Brain microvascular endothelial cell (primary cell): ENCODE measurements around the gene RUNX3.
A peak's percentile ranks its signal among the peaks of the same experiment; 100 is the strongest.

Experiments
- DNase-seq: peaks from one replicate; pipeline ENCODE4 v3.0.0-alpha.2; 2020
- H3K27ac ChIP-seq: fragments of 250-450 bp; sonication (Bioruptor Pico); 2 replicates; pipeline ENCODE4 v1.5.1; 2020; ENCODE audit warnings: mild to moderate bottlenecking, moderate library complexity
- H3K27me3 ChIP-seq: fragments of 250-450 bp; sonication (Bioruptor Pico); replicated peaks from 2 replicates; pipeline ENCODE4 v1.5.1; 2020; ENCODE audit warnings: mild to moderate bottlenecking
- H3K36me3 ChIP-seq: fragments of 250-450 bp; sonication (Bioruptor Pico); replicated peaks from 2 replicates; pipeline ENCODE4 v1.5.1; 2020; ENCODE audit warnings: mild to moderate bottlenecking
- H3K4me3 ChIP-seq: 2 replicates; pipeline ENCODE4 v1.5.1; 2011; ENCODE audit warnings: low read depth, mild to moderate bottlenecking, control low read depth, low read length, moderate library complexity
- CTCF ChIP-seq: IDR thresholded peaks from 2 replicates; pipeline ENCODE4 v1.5.1; 2011; ENCODE audit warnings: low read depth, mild to moderate bottlenecking, moderate library complexity, low read length, control low read depth, inconsistent platforms; ENCODE audit errors: missing control alignments
- in situ Hi-C: cut with HindIII; loops from 2 replicates; pipeline ENCODE4 v1.10.0; 2017; ENCODE audit warnings: low sequenced_read_pairs, low pct_ligation_motif_present

Gene RUNX3

GRCh38 chr1:24899581-24900485 lies 30.2 kb downstream of the RUNX3 start:
- Histone ChIP-seq H3K27ac (no peak overlapping the region), H3K4me3 (no peak overlapping the region), H3K27me3 (no peaks in the 10 kb centered on the region), H3K36me3 (peaks cover 6% of the 10 kb centered on the region)
- in situ Hi-C loops = no loop called here
- no peak for TF ChIP-seq CTCF
- DNase-seq = no peak

GRCh38 chr1:24898909-24899439 lies 31.1 kb downstream of the RUNX3 start:
- no peak overlapping the region for H3K4me3 ChIP-seq
- DNase-seq = no peak
- in situ Hi-C loops = no loop called here
- no peak overlapping the region for H3K27ac ChIP-seq
- no peaks in the 10 kb centered on the region for H3K27me3 ChIP-seq
- TF ChIP-seq CTCF = no peak
- peaks cover 4% of the 10 kb centered on the region for H3K36me3 ChIP-seq

GRCh38 chr1:24898152-24898908 lies 31.7 kb downstream of the RUNX3 start:
- Histone ChIP-seq H3K27ac (no peak overlapping the region), H3K27me3 (no peaks in the 10 kb centered on the region), H3K36me3 (peaks cover 2% of the 10 kb centered on the region), H3K4me3 (no peak overlapping the region)
- peak; percentile 97 for TF ChIP-seq CTCF
- in situ Hi-C loops = no loop called here
- peak; percentile 27 for DNase-seq

GRCh38 chr1:24897263-24898151 lies 32.6 kb downstream of the RUNX3 start:
- H3K4me3 ChIP-seq = no peak overlapping the region
- in situ Hi-C loops = no loop called here
- TF ChIP-seq CTCF = no peak
- H3K36me3 ChIP-seq = peaks cover 2% of the 10 kb centered on the region
- no peaks in the 10 kb centered on the region for H3K27me3 ChIP-seq
- no peak for DNase-seq
- H3K27ac ChIP-seq = no peak overlapping the region

GRCh38 chr1:24896596-24897262 lies 33.3 kb downstream of the RUNX3 start:
- no peak for TF ChIP-seq CTCF
- in situ Hi-C loops = no loop called here

More at GRCh38 chr1:24896596-24897262, 33.3 kb downstream of the RUNX3 start:
- no peak overlapping the region for H3K27ac ChIP-seq
- no peaks in the 10 kb centered on the region for H3K27me3 ChIP-seq
- H3K36me3 ChIP-seq = peaks cover under 1% of the 10 kb centered on the region
- H3K4me3 ChIP-seq = no peak overlapping the region
- DNase-seq = no peak
